Endothelial cell of umbilical vein (primary cell): Measurements from ENCODE around the gene NOL4.

Experiments
- EZH2 ChIP-seq: IDR thresholded peaks from 2 replicates; pipeline ENCODE4 v1.6.1; 2012; ENCODE audit warnings: borderline replicate concordance, low read depth, mild to moderate bottlenecking, moderate library complexity, low read length, inconsistent platforms; ENCODE audit not compliant: severe bottlenecking
- FOS ChIP-seq: IDR thresholded peaks from 2 replicates; pipeline ENCODE4 v1.6.1; 2011; ENCODE audit warnings: mild to moderate bottlenecking, low read length, moderate library complexity, borderline replicate concordance; ENCODE audit not compliant: insufficient read depth
- GATA2 ChIP-seq: IDR thresholded peaks from 2 replicates; pipeline ENCODE4 v1.7.0; 2011; ENCODE audit warnings: low read depth, mild to moderate bottlenecking, moderate library complexity, mixed read lengths, low read length; ENCODE audit not compliant: insufficient read length, insufficient read depth
- MYC ChIP-seq: IDR thresholded peaks from one replicate; pipeline ENCODE4 v1.6.1; 2011; ENCODE audit warnings: mild to moderate bottlenecking, low read depth, low read length
- POLR2A ChIP-seq: IDR thresholded peaks from 2 replicates; pipeline ENCODE4 v1.6.1; 2012; ENCODE audit warnings: low read depth, mild to moderate bottlenecking, control low read depth, low read length
- POLR2AphosphoS5 ChIP-seq: IDR thresholded peaks from 2 replicates; pipeline ENCODE4 v1.6.1; 2012; ENCODE audit warnings: low read depth, mild to moderate bottlenecking, control low read depth, low read length, moderate library complexity; ENCODE audit not compliant: insufficient read depth
- TF ChIP-seq, protein P1 (sequence below), 2 donors: IDR thresholded peaks; 1 replicate in 1 of 2; 2 replicates in 1 of 2; pipeline ENCODE4 v1.5.1; 2011; ENCODE audit warnings: low read length in 2 of 2, mild to moderate bottlenecking in 2 of 2, moderate library complexity in 2 of 2, control low read depth in 1 of 2, inconsistent platforms in 1 of 2, low read depth in 1 of 2; ENCODE audit not compliant: insufficient read depth in 1 of 2; ENCODE audit errors: extremely low read depth in 1 of 2

DNA sequence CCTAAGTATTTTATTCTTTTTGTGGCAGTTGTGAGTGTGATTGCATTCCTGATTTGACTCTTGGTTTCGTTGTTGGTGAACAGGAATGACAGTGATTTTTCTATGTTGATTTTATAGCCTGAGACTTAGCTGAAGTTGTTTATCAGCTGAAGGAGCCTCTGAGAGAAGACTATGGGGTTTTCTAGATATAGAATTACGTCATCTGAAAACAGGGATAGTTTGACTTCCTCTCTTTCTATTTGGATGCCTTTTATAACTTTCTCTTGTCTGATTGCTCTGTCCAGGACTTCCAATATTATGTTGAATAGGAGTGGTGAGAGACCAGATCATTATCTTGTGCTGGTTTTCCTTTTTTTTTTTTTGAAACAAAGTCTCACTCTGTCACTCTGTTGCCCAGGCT, 18.0 kb upstream of the NOL4 start:
- TF ChIP-seq, protein P1, sequence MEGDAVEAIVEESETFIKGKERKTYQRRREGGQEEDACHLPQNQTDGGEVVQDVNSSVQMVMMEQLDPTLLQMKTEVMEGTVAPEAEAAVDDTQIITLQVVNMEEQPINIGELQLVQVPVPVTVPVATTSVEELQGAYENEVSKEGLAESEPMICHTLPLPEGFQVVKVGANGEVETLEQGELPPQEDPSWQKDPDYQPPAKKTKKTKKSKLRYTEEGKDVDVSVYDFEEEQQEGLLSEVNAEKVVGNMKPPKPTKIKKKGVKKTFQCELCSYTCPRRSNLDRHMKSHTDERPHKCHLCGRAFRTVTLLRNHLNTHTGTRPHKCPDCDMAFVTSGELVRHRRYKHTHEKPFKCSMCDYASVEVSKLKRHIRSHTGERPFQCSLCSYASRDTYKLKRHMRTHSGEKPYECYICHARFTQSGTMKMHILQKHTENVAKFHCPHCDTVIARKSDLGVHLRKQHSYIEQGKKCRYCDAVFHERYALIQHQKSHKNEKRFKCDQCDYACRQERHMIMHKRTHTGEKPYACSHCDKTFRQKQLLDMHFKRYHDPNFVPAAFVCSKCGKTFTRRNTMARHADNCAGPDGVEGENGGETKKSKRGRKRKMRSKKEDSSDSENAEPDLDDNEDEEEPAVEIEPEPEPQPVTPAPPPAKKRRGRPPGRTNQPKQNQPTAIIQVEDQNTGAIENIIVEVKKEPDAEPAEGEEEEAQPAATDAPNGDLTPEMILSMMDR (IDR thresholded peaks at IDR 0.05; ENCODE audit: extremely low read depth in 1 of 2, insufficient read depth in 1 of 2, low read depth in 1 of 2, low read length in 2 of 2): no peak
- TF ChIP-seq POLR2A (no peak), MYC (no peak), FOS (no peak), EZH2 (no peak), GATA2 (no peak), POLR2AphosphoS5 (no peak)
